ENCODE data around the gene CCDC174.

DNA sequence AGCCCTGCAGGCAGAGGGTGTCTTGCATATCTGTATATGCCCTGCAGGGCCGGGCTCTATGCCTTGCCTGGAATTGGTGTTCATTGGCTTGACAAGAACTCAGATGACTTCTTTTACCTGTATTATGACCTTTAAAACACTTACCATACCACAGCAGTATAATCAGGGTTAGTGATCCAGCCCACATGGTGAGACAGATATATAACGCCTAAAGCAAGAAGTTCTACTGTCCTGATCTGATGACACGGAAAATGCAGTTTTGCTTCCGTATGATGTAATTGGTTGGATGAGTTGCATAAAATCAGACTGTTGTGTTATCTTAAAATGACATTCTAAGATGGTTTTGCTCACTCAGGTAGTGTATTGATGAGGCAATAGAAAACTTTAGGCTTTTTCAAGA, 9.4 kb downstream of the CCDC174 start:
- TF ChIP-seq, protein P1, sequence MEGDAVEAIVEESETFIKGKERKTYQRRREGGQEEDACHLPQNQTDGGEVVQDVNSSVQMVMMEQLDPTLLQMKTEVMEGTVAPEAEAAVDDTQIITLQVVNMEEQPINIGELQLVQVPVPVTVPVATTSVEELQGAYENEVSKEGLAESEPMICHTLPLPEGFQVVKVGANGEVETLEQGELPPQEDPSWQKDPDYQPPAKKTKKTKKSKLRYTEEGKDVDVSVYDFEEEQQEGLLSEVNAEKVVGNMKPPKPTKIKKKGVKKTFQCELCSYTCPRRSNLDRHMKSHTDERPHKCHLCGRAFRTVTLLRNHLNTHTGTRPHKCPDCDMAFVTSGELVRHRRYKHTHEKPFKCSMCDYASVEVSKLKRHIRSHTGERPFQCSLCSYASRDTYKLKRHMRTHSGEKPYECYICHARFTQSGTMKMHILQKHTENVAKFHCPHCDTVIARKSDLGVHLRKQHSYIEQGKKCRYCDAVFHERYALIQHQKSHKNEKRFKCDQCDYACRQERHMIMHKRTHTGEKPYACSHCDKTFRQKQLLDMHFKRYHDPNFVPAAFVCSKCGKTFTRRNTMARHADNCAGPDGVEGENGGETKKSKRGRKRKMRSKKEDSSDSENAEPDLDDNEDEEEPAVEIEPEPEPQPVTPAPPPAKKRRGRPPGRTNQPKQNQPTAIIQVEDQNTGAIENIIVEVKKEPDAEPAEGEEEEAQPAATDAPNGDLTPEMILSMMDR (IDR thresholded peaks at IDR 0.05) = no peak
- TF ChIP-seq POLR2A (IDR thresholded peaks at IDR 0.05) = no peak

Measured in thyroid gland (tissue), 4 donors.